Dermis blood vessel endothelial cell (primary cell): ENCODE results near the gene MT3. TPM values are rescaled to one million over a fixed set of nuclear protein-coding genes. Genes with fewer than 3 reads are reported as not detected.
"Not testable (repeated sequence)": the region's sequence is repeated elsewhere in the genome, so short reads cannot be mapped to it uniquely, and the experiment has no call there.

ENCODE experiments used
- DNase-seq: peaks from one replicate; pipeline ENCODE4 v3.0.0; 2010
- total RNA-seq: library from RNA; depleted of rRNA; stranded (reverse); fragments of >200 nt; gene quantifications from 2 replicates; pipeline ENCODE4 v1.2.3, GENCODE V29; 2014

MT3 gene
- total RNA-seq, 1 donor from 2014 or later = not detected

GRCh38 chr16:56610017-56610608, 20.8 kb downstream of the MT3 start:
- peak; percentile 80 for DNase-seq

- peak; percentile 16 for DNase-seq
Observed at GRCh38 chr16:56610609-56611111, 21.3 kb downstream of the MT3 start.

GRCh38 chr16:56611281-56611833, 22.0 kb downstream of the MT3 start:
- DNase-seq = peak; percentile 68

GRCh38 chr16:56613706-56614105, 24.4 kb downstream of the MT3 start:
- peak; percentile 23 for DNase-seq

GRCh38 chr16:56614549-56614991, 25.2 kb downstream of the MT3 start:
- peak; percentile 54 for DNase-seq

- no peak for DNase-seq
Observed at GRCh38 chr16:56615353-56615752, 26.0 kb downstream of the MT3 start.

GRCh38 chr16:56616608-56617211, 27.4 kb downstream of the MT3 start:
- no peak for DNase-seq

- peak; percentile 63 for DNase-seq
Observed at GRCh38 chr16:56617212-56618085, 28.1 kb downstream of the MT3 start.

GRCh38 chr16:56618138-56618537, 28.8 kb downstream of the MT3 start:
- no peak for DNase-seq

- no peak for DNase-seq
Observed at GRCh38 chr16:56620339-56620897, 31.1 kb downstream of the MT3 start.

GRCh38 chr16:56621665-56622445, 32.5 kb downstream of the MT3 start:
- DNase-seq = not testable (repeated sequence)

GRCh38 chr16:56623184-56623583, 33.9 kb downstream of the MT3 start:
- not testable (repeated sequence) for DNase-seq

- no peak for DNase-seq
Observed at GRCh38 chr16:56623637-56624036, 34.3 kb downstream of the MT3 start.

- DNase-seq = peak; percentile 81
Observed at GRCh38 chr16:56625140-56625942, 36.0 kb downstream of the MT3 start, which contains the start of gene MT1E. TSS of gene MT1E (plus strand) at chr16:56625781. CDS start at chr16:56625852, 71 bp downstream.

GRCh38 chr16:56625943-56626654, 36.8 kb downstream of the MT3 start:
- DNase-seq = peak; percentile 63

GRCh38 chr16:56626685-56627084, 37.4 kb downstream of the MT3 start:
- no peak for DNase-seq

GRCh38 chr16:56628486-56629350, 39.4 kb downstream of the MT3 start:
- no peak for DNase-seq

GRCh38 chr16:56629531-56629930, 40.2 kb downstream of the MT3 start:
- no peak for DNase-seq

GRCh38 chr16:56630134-56630533, 40.8 kb downstream of the MT3 start:
- no peak for DNase-seq
